ENCODE measurements around the gene SYNE2.

Gene SYNE2

DNA sequence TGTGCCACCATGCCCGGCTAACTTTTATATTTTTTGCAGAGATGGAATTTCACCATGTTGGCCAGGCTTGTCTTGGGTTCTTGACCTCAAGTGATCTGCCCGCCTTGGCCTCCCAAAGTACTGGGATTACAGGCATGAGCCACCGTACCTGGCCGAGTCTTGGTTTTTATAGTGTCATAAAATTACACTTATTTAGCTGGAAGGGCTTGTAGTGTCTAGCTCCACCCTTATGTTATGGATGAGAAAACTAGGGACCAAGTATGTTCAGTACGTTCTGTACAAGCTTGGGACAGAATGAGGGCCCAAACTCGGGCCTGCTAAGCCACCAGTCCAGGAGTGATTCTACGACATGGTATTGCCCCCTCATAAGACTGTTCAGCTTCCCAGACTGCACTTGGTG is 35.1 kb downstream of the SYNE2 start:
- CTCF ChIA-PET, result no interaction called here
- no peak overlapping the region for H3K4me3 ChIP-seq (ENCODE audit: low read depth, low read length)
- TF ChIP-seq, protein P1, sequence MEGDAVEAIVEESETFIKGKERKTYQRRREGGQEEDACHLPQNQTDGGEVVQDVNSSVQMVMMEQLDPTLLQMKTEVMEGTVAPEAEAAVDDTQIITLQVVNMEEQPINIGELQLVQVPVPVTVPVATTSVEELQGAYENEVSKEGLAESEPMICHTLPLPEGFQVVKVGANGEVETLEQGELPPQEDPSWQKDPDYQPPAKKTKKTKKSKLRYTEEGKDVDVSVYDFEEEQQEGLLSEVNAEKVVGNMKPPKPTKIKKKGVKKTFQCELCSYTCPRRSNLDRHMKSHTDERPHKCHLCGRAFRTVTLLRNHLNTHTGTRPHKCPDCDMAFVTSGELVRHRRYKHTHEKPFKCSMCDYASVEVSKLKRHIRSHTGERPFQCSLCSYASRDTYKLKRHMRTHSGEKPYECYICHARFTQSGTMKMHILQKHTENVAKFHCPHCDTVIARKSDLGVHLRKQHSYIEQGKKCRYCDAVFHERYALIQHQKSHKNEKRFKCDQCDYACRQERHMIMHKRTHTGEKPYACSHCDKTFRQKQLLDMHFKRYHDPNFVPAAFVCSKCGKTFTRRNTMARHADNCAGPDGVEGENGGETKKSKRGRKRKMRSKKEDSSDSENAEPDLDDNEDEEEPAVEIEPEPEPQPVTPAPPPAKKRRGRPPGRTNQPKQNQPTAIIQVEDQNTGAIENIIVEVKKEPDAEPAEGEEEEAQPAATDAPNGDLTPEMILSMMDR (IDR thresholded peaks at IDR 0.05; ENCODE audit: insufficient read depth, low read length, missing control alignments), result no peak
- POLR2A ChIA-PET, result no interaction called here
- no peak for DNase-seq (ENCODE audit: low read depth, low spot score)

GRCh38 chr14:63890553-63890952 is 37.7 kb downstream of the SYNE2 start:
- CTCF ChIA-PET, result interaction anchor here (1.0 kb wide), 1 partner anchor 22 kb away, joined by 3 read pairs; no protein-coding TSS in a partner anchor
- POLR2A ChIA-PET, result no interaction called here
- TF ChIP-seq, protein P1 (IDR thresholded peaks at IDR 0.05; ENCODE audit: insufficient read depth, low read length, missing control alignments), result no peak
- DNase-seq (ENCODE audit: low read depth, low spot score), result no peak
- H3K4me3 ChIP-seq (ENCODE audit: low read depth, low read length), result no peak overlapping the region

DNA sequence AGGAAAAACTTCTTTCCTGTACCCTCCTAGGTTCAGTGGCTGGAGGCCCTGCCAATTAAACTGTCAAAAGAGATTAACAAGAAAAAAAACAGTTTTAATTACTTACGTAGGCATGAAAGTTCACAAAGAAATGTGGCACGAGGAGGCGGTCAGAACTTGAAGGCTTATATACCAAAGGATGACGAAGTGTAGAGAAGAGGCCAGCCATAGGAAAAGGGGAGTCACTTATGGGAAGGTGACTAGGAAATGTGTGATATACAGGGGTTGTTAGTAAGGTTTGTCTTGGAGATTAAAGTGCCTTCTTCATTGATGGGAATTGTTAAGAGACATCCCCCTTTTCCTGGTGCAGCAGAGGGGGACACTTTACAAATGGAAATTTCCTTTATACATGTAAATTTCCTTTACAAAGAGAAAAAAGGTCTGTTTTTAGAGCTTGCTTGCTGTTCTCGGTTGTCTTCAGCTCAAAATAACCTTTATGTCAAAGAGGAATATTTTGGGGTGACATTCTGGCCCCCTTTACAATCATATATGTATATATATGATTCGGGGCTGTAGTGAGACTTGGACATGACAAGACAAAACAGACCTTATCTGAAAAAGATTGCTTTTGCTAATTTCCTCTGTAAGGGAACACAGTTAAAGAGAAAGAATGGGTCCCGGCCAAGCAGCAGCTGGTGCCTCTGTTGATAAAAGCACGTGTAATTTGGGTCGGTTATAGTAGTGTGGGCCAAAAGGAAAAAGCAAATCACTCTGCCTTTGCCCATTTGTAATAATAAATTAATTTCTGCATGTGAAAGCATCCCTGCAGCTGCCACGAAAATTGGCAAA is 38.6 kb downstream of the SYNE2 start:
- TF ChIP-seq, protein P1 (IDR thresholded peaks at IDR 0.05; ENCODE audit: insufficient read depth, low read length, missing control alignments), result no peak
- CTCF ChIA-PET, result interaction anchor here (1.0 kb wide), 1 partner anchor 23 kb away, joined by 3 read pairs; no protein-coding TSS in a partner anchor
- DNase-seq (ENCODE audit: low read depth, low spot score), result no peak

DNA sequence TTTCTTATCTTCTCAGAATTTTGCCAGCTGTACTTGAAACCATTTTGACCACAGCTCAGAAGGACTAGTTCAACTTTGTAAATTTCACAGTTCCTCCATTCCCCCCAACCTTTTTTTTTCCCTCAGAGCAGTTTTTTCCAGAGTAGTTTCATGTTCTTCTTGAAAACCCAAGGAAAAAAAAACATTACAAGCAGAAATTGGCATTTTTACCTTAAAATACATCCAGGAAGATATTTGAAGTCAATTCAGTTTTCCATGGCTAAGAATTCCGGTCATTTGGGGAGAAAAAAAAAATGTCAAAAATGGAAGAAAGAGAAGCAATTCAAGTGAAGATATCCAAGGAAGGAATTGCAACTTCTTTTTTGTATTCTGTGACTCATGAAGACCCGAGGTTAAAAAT is 39.5 kb downstream of the SYNE2 start:
- no peak for DNase-seq (ENCODE audit: low read depth, low spot score)
- TF ChIP-seq, protein P1 (IDR thresholded peaks at IDR 0.05; ENCODE audit: insufficient read depth, low read length, missing control alignments), result no peak
- no peak overlapping the region for H3K4me3 ChIP-seq (ENCODE audit: low read depth, low read length)
- POLR2A ChIA-PET, result no interaction called here
- CTCF ChIA-PET, result no interaction called here

More for the DNA sequence above, 38.6 kb downstream of the SYNE2 start:
- H3K4me3 ChIP-seq (ENCODE audit: low read depth, low read length), result no peak overlapping the region
- POLR2A ChIA-PET, result no interaction called here

DNA sequence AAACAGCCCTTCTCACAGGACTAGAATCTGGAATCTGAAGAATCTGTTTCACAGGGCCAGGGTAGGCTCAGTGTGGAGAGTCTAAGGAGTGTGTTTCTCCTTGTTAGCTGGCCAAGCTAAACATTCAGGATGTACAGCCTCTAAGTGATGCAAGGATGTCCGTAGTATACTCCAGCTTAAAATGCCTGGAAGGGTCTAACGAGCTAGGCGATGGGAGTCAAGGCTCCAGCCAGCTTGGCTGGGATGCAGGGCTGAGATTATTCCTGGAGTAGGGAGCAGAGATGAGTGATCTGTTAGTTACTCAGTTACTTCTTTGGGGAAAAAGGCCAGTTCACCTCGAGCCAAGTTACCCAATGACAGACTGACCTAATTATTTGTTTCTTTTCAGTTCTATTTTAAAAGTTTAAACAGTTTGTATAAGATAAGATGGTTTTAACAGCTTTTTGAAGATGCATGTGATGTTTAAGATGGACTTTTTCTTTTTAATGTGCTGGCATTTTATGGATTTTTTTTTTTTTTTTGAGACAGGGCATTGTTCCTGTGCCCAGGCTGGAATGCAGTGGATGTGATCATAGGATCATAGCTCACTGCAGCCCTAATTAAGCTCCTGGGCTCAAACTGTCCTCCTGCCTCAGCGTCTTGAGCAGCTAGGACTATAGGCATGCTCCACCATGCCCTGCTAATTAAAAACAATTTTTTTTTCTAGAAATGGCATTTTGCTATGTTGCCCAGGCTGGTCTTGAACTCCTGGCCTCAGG is 41.1 kb downstream of the SYNE2 start:
- DNase-seq (ENCODE audit: low read depth, low spot score), result peak; percentile 95
- POLR2A ChIA-PET, result interaction anchor here (0.6 kb wide), 2 partner anchors 11 to 30 kb away, joined by 3 to 4 read pairs; no protein-coding TSS in a partner anchor

More for the DNA sequence above, 41.1 kb downstream of the SYNE2 start:
- no peak overlapping the region for H3K4me3 ChIP-seq (ENCODE audit: low read depth, low read length)
- CTCF ChIA-PET, result no interaction called here
- TF ChIP-seq, protein P1 (IDR thresholded peaks at IDR 0.05; ENCODE audit: insufficient read depth, low read length, missing control alignments), result no peak
